GM21717 (cell line): Measurements from ENCODE around the gene NOTCH1.
"Not testable (repeated sequence)": the region's sequence is repeated elsewhere in the genome, so short reads cannot be mapped to it uniquely, and the experiment has no call there.

ENCODE experiments used
- ATAC-seq: cut with Tn5 transposase; IDR thresholded peaks from one replicate; pipeline ENCODE4 v1.9.1; 2021; ENCODE audit warnings: mild to moderate bottlenecking, moderate library complexity; ENCODE audit not compliant: unreplicated experiment

Gene NOTCH1

GRCh38 chr9:136565086-136565714 is 19.4 kb upstream of the NOTCH1 start:
- ATAC-seq: no peak

- ATAC-seq: no peak
Measured at GRCh38 chr9:136564379-136564988, 18.6 kb upstream of the NOTCH1 start.

GRCh38 chr9:136563646-136564325 is 17.9 kb upstream of the NOTCH1 start:
- ATAC-seq: no peak

- no peak for ATAC-seq
Measured at GRCh38 chr9:136562746-136563495, 17.1 kb upstream of the NOTCH1 start.

GRCh38 chr9:136561779-136562178 is 15.9 kb upstream of the NOTCH1 start:
- no peak for ATAC-seq

- no peak for ATAC-seq
Measured at GRCh38 chr9:136560586-136560985, 14.7 kb upstream of the NOTCH1 start.

GRCh38 chr9:136559371-136559770 is 13.5 kb upstream of the NOTCH1 start:
- ATAC-seq: not testable (repeated sequence)

- not testable (repeated sequence) for ATAC-seq
Measured at GRCh38 chr9:136558846-136559245, 13.0 kb upstream of the NOTCH1 start.

- ATAC-seq: no peak
Measured at GRCh38 chr9:136558373-136558772, 12.5 kb upstream of the NOTCH1 start.

- no peak for ATAC-seq
Measured at GRCh38 chr9:136557036-136557435, 11.2 kb upstream of the NOTCH1 start.

- ATAC-seq: no peak
Measured at GRCh38 chr9:136556166-136556565, 10.3 kb upstream of the NOTCH1 start.

GRCh38 chr9:136554870-136555269 is 9.0 kb upstream of the NOTCH1 start:
- no peak for ATAC-seq

- no peak for ATAC-seq
Measured at GRCh38 chr9:136553581-136553980, 7.7 kb upstream of the NOTCH1 start.

- ATAC-seq: no peak
Measured at GRCh38 chr9:136552117-136552703, 6.4 kb upstream of the NOTCH1 start.

- ATAC-seq: no peak
Measured at GRCh38 chr9:136551401-136552116, 5.7 kb upstream of the NOTCH1 start.

- ATAC-seq: no peak
Measured at GRCh38 chr9:136550439-136551289, 4.8 kb upstream of the NOTCH1 start.

GRCh38 chr9:136549010-136549980 is 3.4 kb upstream of the NOTCH1 start:
- ATAC-seq: no peak

GRCh38 chr9:136547508-136548215 is 1.8 kb upstream of the NOTCH1 start:
- ATAC-seq: no peak
